Stimulated activated CD4-positive, alpha-beta T cell treated with anti-CD3 and anti-CD28 coated beads, TNF-alpha, amount 100 ng/mL, for 1 hour (primary cell): ENCODE data around the gene UNC80.
"Not testable (repeated sequence)": the region's sequence is repeated elsewhere in the genome, so short reads cannot be mapped to it uniquely, and the experiment has no call there.

Experiments used
- DNase-seq, 3 donors: peaks; one replicate each; pipeline ENCODE4 v3.0.0-alpha.2; 2020; ENCODE audit warnings: low read depth in 3 of 3, low spot score in 1 of 3

The UNC80 gene, protein sequence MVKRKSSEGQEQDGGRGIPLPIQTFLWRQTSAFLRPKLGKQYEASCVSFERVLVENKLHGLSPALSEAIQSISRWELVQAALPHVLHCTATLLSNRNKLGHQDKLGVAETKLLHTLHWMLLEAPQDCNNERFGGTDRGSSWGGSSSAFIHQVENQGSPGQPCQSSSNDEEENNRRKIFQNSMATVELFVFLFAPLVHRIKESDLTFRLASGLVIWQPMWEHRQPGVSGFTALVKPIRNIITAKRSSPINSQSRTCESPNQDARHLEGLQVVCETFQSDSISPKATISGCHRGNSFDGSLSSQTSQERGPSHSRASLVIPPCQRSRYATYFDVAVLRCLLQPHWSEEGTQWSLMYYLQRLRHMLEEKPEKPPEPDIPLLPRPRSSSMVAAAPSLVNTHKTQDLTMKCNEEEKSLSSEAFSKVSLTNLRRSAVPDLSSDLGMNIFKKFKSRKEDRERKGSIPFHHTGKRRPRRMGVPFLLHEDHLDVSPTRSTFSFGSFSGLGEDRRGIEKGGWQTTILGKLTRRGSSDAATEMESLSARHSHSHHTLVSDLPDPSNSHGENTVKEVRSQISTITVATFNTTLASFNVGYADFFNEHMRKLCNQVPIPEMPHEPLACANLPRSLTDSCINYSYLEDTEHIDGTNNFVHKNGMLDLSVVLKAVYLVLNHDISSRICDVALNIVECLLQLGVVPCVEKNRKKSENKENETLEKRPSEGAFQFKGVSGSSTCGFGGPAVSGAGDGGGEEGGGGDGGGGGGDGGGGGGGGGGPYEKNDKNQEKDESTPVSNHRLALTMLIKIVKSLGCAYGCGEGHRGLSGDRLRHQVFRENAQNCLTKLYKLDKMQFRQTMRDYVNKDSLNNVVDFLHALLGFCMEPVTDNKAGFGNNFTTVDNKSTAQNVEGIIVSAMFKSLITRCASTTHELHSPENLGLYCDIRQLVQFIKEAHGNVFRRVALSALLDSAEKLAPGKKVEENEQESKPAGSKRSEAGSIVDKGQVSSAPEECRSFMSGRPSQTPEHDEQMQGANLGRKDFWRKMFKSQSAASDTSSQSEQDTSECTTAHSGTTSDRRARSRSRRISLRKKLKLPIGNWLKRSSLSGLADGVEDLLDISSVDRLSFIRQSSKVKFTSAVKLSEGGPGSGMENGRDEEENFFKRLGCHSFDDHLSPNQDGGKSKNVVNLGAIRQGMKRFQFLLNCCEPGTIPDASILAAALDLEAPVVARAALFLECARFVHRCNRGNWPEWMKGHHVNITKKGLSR (N-terminal part only)

GRCh38 chr2:209771474-209772289 lies at the start of gene UNC80:
Gene UNC80 (plus strand): TSS chr2:209771832. CDS start chr2:209772073, 241 bp downstream.
- no peak for DNase-seq

DNA sequence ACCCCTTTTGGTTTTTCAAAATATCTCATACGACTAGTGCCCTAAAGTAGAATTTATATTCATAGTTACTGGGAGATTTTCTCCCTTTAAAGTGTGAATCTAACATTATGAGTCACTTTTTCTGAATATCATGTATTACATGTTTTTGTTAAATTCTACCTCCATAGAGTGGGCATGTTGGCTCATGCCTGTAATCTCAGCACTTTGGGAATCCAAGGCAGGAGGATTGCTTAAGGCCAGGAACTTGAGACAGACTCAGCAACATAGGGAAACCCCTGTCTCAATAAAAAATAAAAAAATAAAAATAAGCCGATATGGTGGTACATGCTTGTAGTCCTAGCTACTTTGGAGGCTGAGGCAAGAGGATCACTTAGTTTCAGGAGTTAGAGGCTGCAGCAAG lies 45.3 kb upstream of the UNC80 start:
- DNase-seq, result no peak

DNA sequence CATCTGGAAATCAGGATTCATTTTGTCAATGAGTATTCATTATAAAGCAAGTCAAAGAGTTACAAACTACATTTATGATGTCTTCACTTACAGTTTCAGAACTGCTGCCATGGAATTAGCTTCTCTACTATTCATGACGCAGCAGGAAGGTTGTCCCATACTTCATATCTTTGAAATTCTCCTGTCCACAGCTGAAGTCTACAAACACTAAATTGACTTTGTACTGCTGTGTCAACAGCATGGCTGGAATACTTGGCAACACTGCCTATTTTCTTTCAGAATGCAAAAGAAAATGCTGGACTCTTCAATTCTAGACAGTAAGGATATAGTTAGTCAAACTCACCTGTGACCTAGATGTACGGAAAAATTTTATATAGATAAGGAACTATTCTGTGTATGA lies 44.6 kb upstream of the UNC80 start:
- no peak for DNase-seq

DNA sequence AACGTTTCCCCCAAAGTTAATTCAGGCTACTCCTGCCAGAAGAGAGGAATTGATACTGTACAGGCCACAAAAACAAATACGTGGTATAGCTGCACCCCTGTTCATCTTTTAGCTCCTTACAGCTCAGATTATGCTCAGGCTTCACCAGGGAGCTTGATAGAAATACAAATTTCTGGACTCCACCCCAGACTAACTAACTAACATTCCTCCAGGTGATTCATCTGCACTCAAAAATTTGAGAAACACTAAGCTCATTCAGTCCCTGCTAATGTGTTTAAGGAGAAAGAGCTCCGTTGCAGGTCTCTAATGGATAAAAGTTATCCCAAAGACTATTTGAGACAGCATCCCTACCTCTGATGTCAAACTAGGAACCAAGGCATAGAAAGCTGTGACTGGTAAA lies 36.8 kb upstream of the UNC80 start:
- DNase-seq, result no peak

DNA sequence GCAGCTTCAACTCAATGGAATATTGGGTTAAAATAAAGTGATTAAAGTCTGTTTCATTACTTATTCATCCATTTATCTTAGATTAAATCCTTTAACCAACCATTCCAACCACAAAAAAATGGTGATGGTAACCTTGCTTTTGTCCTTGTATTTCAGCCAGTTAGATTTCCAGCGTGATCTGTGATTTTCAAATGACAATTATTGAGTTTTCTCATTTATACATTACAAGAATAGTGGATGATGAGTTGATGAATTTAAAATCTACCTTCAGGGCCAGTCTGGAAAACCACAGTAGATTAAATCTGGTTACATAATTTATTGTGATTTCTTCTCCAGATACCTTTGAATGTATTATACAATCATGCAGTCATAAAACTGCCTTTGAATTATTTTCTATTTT lies 29.7 kb upstream of the UNC80 start:
- no peak for DNase-seq

DNA sequence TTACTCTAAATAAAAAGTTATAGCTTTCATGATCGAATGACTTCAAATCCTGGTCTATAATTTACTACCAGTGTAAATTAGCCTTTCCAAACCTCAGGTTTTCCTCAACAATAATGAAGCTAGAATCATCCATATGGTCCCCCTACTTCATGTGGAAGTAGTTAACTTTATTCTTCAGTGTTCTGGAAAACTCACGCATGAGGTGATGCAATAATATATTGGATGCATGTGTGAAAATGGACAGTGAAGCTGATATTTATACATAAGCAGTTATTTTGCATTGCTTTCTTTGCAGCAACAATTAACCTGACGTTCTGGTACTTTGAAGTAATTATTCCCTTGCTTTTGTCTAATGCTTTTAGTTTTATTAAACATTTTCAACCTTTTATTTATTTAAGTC lies 18.6 kb upstream of the UNC80 start:
- no peak for DNase-seq

DNA sequence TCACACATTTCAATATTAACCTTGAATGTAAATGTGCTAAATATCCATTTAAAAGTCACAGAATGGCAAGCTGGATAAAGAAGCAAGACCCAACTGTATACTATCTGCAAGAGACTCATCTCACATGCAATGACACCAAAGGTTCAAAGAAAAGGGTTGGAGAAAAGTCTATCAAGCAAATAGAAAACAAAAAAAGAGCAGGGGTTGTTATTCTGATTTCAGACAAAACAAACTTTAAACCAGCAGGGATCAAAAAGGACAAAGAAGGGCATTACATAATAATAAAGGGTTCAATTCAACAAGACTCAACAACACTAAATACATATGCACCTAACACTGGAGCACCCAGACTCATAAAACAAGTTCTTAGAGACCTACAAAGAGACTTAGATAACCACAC lies 14.5 kb upstream of the UNC80 start:
- no peak for DNase-seq

DNA sequence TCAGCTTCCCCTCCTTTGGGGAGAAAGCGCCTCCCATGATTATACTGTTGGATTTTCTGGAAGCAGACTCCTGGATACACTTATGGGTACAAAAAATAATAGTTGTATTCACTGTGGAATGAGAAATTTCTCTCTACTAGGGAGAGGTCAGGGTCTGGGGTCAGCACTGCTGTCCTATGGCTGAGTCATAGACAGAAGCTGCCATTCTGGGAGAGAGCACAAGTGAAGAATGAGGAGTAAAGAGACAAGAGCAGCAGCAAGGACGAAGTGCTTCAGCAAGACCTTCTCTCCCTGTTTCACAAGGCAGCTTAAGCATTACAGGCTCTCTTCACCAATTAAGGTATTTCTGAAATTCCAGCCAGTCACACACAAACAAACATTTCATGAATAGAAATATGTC lies 10.1 kb upstream of the UNC80 start:
- DNase-seq, result no peak

- DNase-seq, result no peak
Measured at GRCh38 chr2:209762563-209762962, 9.1 kb upstream of the UNC80 start.

DNA sequence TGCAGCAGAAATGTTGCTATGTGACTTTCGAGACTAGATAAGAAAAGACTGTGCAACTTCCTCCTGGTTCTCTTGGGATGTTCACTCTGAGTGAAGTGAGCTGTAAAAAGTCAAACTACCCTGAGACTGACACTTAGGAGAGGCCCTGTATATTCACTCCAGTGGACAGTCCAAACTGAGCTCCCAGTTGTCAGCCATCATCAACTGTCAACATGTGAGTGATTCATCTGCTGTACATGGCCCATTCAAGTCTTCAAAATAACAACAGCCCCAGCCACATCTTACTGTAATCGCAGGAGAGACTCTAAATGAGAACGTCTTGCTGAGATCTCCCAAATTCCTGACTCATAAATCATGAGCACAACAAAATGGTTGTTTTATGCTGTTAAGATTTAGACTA lies 8.5 kb upstream of the UNC80 start:
- no peak for DNase-seq

GRCh38 chr2:209766613-209767012 lies 5.0 kb upstream of the UNC80 start:
- no peak for DNase-seq

GRCh38 chr2:209767316-209767715 lies 4.3 kb upstream of the UNC80 start:
- DNase-seq, result no peak

GRCh38 chr2:209768557-209768956 lies 3.1 kb upstream of the UNC80 start:
- no peak for DNase-seq

- DNase-seq, result no peak
Measured at GRCh38 chr2:209772290-209772685, 656 bp downstream of the UNC80 start.

- DNase-seq, result no peak
Measured at GRCh38 chr2:209773377-209773776, 1.7 kb downstream of the UNC80 start.

GRCh38 chr2:209787416-209787815 lies 15.8 kb downstream of the UNC80 start:
- no peak for DNase-seq

DNA sequence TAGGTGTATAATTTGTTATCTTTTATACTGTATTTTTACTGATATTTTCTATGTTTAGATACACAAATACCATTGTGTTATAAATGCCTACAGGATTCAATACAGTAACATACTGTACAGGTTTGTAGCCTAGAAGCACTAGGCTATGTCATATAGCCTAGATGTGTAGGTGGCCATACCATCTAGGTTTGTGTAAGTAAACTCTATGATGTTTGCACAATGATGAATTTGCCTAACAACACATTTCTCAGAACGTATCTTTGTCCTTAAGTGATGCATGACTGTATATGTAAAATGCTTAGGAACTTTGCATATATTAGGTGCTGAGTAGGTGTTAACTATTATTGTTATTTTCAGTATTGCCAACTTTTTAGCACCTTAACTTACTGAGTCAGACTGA lies 17.3 kb downstream of the UNC80 start:
- DNase-seq, result no peak

DNA sequence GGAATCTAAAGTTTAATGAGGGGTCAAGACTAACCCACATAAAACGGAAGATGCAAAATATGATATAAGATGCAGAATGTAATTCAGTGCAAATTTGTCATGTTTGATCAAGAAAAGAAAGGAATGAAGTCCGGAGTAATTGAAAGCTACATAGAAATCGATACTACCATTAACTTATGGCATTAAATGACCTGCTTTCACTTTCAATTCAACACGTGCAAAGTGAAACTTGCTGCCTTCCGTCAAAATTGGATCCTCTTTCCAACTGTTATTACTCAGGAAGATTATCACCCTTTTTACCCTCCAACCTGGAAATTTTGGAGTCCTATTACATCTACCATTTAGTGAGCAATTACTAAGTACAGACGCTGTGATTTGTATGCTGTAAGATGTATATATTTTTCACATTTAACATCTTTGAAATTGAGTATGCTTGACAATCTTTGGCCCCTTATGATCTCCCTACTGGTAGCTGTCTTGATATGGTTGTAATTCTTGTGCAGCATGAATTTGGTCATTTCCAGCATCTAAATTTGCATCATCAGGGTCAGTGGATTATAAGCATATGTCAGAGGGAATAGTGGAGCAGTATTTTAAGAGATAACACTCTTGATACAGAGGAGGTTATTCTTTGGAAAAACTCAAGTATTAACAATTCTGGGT lies 18.6 kb downstream of the UNC80 start:
- DNase-seq, result no peak

DNA sequence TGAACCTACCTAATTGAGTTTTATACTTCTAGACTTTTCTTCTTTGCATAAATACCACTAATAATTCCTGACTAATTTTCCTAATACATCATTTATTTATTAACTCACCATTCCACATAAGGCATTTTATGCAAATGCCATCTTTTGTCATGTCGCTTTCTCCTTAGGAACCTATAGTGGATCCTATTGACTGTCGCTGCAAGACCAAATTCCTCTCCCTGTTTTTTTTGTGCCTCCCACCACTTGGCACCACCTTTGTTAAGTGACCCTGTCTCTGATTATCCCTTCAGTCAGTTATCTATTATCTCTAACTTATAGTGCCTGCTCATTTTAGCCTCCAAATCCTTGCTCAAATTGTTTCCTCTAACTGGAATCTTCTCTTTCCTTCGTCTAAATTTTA lies 19.5 kb downstream of the UNC80 start:
- no peak for DNase-seq

- not testable (repeated sequence) for DNase-seq
Measured at GRCh38 chr2:209795425-209795824, 23.8 kb downstream of the UNC80 start.
